Caco-2 (cell line): ENCODE data around the gene ABRACL. TPM values are rescaled to one million over a fixed set of nuclear protein-coding genes. Genes with fewer than 3 reads are reported as not detected.

Experiments
- BruUV-seq: library from RNA; stranded (reverse); fragments of 400-500 nt; replicated peaks from 2 replicates; lab custom pipeline; 2021; lab: Mats Ljungman, UMichigan
- CTCF ChIA-PET: fragments of 300-600 bp; sonication (Branson Sonifier 250); formaldehyde crosslinking; loops from one replicate; lab custom pipeline; 2022; ENCODE audit warnings: antibody characterized with exemption; lab: Charles Lee
- POLR2A ChIA-PET: fragments of 300-600 bp; sonication (Branson Sonifier 250); formaldehyde crosslinking; loops from one replicate; lab custom pipeline; 2022; ENCODE audit warnings: antibody characterized with exemption; lab: Charles Lee
- DNase-seq, 2 experiments: peaks; one replicate each; pipeline versions ENCODE4 v3.0.0 to v3.0.0-alpha.2; 2020 to 2022
- H3K27me3 ChIP-seq: replicated peaks from 2 replicates; pipeline ENCODE4 v1.6.0; 2011; ENCODE audit warnings: low read length; ENCODE audit not compliant: control insufficient read depth, insufficient read depth
- H3K36me3 ChIP-seq: 2 replicates; pipeline ENCODE4 v1.5.1; 2011; ENCODE audit warnings: low read length; ENCODE audit not compliant: control insufficient read depth, insufficient read depth
- H3K4me1 ChIP-seq: fragments of 250-450 bp; sonication (Bioruptor Pico); 2 replicates; pipeline ENCODE4 v1.5.1; 2020; ENCODE audit warnings: mild to moderate bottlenecking
- H3K4me3 ChIP-seq: 2 replicates; pipeline ENCODE4 v1.5.1; 2011; ENCODE audit warnings: low read depth, mild to moderate bottlenecking, control low read depth, low read length
- H3K9me3 ChIP-seq: fragments of 250-450 bp; sonication (Bioruptor Pico); 2 replicates; pipeline ENCODE4 v1.5.1; 2020; ENCODE audit warnings: mild to moderate bottlenecking, moderate library complexity
- H3K27ac Mint-ChIP-seq: one replicate; pipeline ENCODE4 v1.8.0; 2022; ENCODE audit warnings: mixed read lengths; ENCODE audit not compliant: unreplicated experiment
- H3K27me3 Mint-ChIP-seq: one replicate; pipeline ENCODE4 v1.8.0; 2022; ENCODE audit warnings: mixed read lengths; ENCODE audit not compliant: insufficient read depth, unreplicated experiment
- H3K36me3 Mint-ChIP-seq: one replicate; pipeline ENCODE4 v1.8.0; 2022; ENCODE audit warnings: mild to moderate bottlenecking, mixed read lengths; ENCODE audit not compliant: insufficient read depth, unreplicated experiment
- H3K4me1 Mint-ChIP-seq: one replicate; pipeline ENCODE4 v1.8.0; 2022; ENCODE audit warnings: low read depth, mixed read lengths; ENCODE audit not compliant: unreplicated experiment
- H3K4me3 Mint-ChIP-seq: one replicate; pipeline ENCODE4 v1.8.0; 2022; ENCODE audit warnings: mild to moderate bottlenecking, moderate library complexity, mixed read lengths; ENCODE audit not compliant: unreplicated experiment
- H3K9me3 Mint-ChIP-seq: one replicate; pipeline ENCODE4 v1.8.0; 2022; ENCODE audit warnings: mixed read lengths; ENCODE audit not compliant: unreplicated experiment
- intact Hi-C: fragments of 100-400 bp; cut with micrococcal nuclease; formaldehyde crosslinking; loops from one replicate; pipeline ENCODE4 v1.10.0; 2022; ENCODE audit not compliant: unreplicated experiment
- total RNA-seq: library from RNA; stranded (reverse); gene quantifications from 2 replicates; pipeline ENCODE4 v1.2.3, GENCODE V29; 2022
- TF ChIP-seq, protein P1 (sequence below), 2 experiments: fragments of 200-600 bp in 1 of 2; IDR thresholded peaks; 1 replicate in 1 of 2; 2 replicates in 1 of 2; pipeline versions ENCODE4 v1.5.1 to v1.8.0; 2011 to 2022; ENCODE audit warnings: antibody characterized with exemption in 1 of 2, control low read depth in 1 of 2, inconsistent platforms in 1 of 2, low read depth in 1 of 2, low read length in 1 of 2, mild to moderate bottlenecking in 1 of 2, moderate library complexity in 1 of 2; ENCODE audit not compliant: insufficient read depth in 1 of 2, severe bottlenecking in 1 of 2, unreplicated experiment in 1 of 2

ABRACL gene
- total RNA-seq, 1 experiment from 2014 or later: 90.3 TPM

DNA sequence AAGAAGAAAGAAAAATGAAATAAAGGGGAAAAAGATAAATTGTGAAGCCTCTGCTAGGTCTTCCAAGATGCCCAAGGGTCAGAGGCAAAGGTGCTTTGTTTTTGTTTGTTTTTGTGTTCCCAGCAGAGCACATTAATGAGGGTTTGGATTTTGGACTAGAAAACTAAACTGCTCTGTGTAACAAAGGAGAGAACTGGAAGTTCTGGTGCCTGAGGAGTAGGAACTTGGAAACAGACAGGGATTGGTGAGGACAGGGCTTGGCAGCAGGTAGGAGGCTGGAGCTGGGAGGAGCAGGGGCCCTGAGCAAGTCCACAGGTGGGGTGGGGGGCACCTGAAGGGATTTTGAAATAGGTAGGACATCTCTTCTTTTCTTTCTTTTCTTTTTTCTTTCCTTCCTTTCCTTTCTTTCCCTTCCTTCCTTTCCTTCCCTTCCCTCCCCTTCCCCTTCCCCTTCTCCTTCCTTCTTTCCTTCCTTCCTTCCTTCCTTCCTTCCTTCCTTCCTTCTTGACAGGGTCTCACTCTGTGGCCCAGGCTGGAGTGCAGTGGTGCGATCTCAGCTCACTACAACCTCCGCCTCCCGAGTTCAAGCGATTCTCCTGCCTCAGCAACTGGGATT, 15.3 kb upstream of the ABRACL start:
- Mint-ChIP-seq H3K36me3 (no peaks in the 10 kb centered on the region), H3K9me3 (no peaks in the 10 kb centered on the region), H3K27ac (no peak overlapping the region), H3K4me3 (no peak overlapping the region), H3K27me3 (no peaks in the 10 kb centered on the region), H3K4me1 (peaks cover 27% of the 10 kb centered on the region)
- TF ChIP-seq, protein P1, sequence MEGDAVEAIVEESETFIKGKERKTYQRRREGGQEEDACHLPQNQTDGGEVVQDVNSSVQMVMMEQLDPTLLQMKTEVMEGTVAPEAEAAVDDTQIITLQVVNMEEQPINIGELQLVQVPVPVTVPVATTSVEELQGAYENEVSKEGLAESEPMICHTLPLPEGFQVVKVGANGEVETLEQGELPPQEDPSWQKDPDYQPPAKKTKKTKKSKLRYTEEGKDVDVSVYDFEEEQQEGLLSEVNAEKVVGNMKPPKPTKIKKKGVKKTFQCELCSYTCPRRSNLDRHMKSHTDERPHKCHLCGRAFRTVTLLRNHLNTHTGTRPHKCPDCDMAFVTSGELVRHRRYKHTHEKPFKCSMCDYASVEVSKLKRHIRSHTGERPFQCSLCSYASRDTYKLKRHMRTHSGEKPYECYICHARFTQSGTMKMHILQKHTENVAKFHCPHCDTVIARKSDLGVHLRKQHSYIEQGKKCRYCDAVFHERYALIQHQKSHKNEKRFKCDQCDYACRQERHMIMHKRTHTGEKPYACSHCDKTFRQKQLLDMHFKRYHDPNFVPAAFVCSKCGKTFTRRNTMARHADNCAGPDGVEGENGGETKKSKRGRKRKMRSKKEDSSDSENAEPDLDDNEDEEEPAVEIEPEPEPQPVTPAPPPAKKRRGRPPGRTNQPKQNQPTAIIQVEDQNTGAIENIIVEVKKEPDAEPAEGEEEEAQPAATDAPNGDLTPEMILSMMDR (IDR thresholded peaks at IDR 0.05; ENCODE audit: insufficient read depth in 1 of 2, low read depth in 1 of 2, low read length in 1 of 2, severe bottlenecking in 1 of 2, unreplicated experiment in 1 of 2): no peak
- intact Hi-C loops: no loop called here
- no peaks in the 10 kb centered on the region for H3K36me3 ChIP-seq
- no peaks in the 10 kb centered on the region for H3K27me3 ChIP-seq
- POLR2A ChIA-PET: no interaction called here
- no TSS peak for BruUV-seq
- no peak overlapping the region for H3K4me3 ChIP-seq
- DNase-seq: no peak
- CTCF ChIA-PET: interaction anchor here (0.7 kb wide), 1 partner anchor 169 kb away, joined by 5 read pairs; no protein-coding TSS in a partner anchor
- 0 out of 2 replicates have a peak, but pooled peaks cover 14% of the 10 kb centered on the region for H3K4me1 ChIP-seq
- no peaks in the 10 kb centered on the region for H3K9me3 ChIP-seq

DNA sequence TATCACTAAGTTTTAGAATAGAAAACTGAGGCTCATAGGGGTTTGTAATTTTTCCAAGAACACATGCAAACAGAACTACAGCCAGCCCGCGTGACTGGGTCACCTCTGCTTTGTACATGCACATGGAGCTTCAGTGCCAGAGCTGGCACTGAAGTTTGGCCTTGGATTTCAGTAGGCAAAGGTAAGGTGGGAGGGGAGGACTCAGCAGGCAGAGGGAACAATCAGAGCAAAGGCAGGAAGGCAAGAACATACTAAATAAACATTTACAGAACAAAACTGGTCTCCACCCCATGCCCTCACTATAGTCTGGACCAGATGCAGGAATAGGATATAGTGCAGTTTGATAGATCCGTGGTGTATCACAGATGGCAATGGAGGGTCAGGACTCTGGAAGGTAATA, 13.6 kb upstream of the ABRACL start:
- Mint-ChIP-seq H3K9me3 (no peaks in the 10 kb centered on the region), H3K4me1 (peaks cover 27% of the 10 kb centered on the region), H3K4me3 (no peak overlapping the region), H3K36me3 (no peaks in the 10 kb centered on the region), H3K27ac (no peak overlapping the region), H3K27me3 (no peaks in the 10 kb centered on the region)
- BruUV-seq: no TSS peak
- no peaks in the 10 kb centered on the region for H3K9me3 ChIP-seq
- no peak overlapping the region for H3K4me3 ChIP-seq
- TF ChIP-seq, protein P1 (IDR thresholded peaks at IDR 0.05; ENCODE audit: insufficient read depth in 1 of 2, low read depth in 1 of 2, low read length in 1 of 2, severe bottlenecking in 1 of 2, unreplicated experiment in 1 of 2): no peak
- ChIA-PET CTCF (interaction anchor here (1.0 kb wide), 1 partner anchor 27 kb away, joined by 3 read pairs; the partner anchor contains the start of gene REPS1), POLR2A (no interaction called here)
- intact Hi-C loops: no loop called here
- DNase-seq: no peak
- 0 out of 2 replicates have a peak, but pooled peaks cover 14% of the 10 kb centered on the region for H3K4me1 ChIP-seq
- no peaks in the 10 kb centered on the region for H3K36me3 ChIP-seq
- no peaks in the 10 kb centered on the region for H3K27me3 ChIP-seq

DNA sequence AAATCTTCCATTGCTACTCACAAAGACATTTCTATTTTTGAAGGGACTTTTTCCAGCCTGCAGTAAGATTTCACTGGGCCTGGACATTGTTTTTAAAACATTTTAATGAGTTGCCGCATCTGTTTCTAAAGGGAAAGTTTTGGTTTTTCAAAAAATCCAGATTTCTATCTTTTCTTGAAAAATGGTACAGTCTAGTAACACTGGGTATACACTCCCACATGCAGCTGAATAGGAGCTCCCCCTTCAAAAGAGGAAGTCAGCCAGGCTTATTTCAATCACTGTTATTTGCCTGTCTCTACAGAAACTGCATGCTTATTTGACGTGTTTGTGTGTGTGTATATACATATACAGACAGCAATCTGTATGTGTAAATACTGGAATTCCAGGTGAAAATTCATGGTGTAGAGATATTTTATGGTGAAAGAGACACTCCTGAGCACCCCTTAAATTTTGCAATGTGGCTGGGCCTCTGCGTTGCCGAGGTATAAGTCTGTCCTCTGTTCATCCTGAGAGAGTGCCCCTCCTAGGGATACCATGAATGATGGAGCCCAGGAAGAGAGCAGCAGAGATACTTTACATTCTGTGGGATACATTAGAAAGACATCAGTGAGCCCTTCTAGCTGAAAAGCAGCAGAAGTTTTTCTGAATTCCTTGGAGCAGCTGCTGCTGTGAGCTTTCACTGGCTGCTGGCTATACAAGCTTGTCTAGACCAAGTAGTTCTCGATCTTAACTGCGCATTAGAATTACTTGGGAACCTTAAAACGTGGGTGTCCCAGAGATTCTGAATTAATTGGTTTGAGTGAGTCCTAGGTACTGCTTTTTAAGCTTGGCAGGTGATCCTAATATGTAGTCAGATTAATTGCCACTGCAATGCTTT, 12.0 kb upstream of the ABRACL start:
- intact Hi-C loops: no loop called here
- Histone ChIP-seq H3K27me3 (no peaks in the 10 kb centered on the region), H3K4me3 (no peak overlapping the region), H3K36me3 (no peaks in the 10 kb centered on the region), H3K9me3 (no peaks in the 10 kb centered on the region), H3K4me1 (0 out of 2 replicates have a peak, but pooled peaks cover 4% of the 10 kb centered on the region)
- Mint-ChIP-seq H3K4me1 (peaks cover 27% of the 10 kb centered on the region), H3K27me3 (no peaks in the 10 kb centered on the region), H3K4me3 (no peak overlapping the region), H3K36me3 (no peaks in the 10 kb centered on the region), H3K27ac (no peak overlapping the region), H3K9me3 (no peaks in the 10 kb centered on the region)
- DNase-seq: no peak
- POLR2A ChIA-PET: no interaction called here
- no TSS peak for BruUV-seq
- CTCF ChIA-PET: no interaction called here
- TF ChIP-seq, protein P1 (IDR thresholded peaks at IDR 0.05; ENCODE audit: insufficient read depth in 1 of 2, low read depth in 1 of 2, low read length in 1 of 2, severe bottlenecking in 1 of 2, unreplicated experiment in 1 of 2): no peak
